ENCODE measurements around the gene CALCOCO1.
A peak's percentile ranks its signal among the peaks of the same experiment; 100 is the strongest.

Gene CALCOCO1

GRCh38 chr12:53751336-53752191 is 24.3 kb upstream of the CALCOCO1 start, which contains the start of gene CISTR:
CISTR (minus strand) TSS chr12:53751979.
- no peak for FAIRE-seq

GRCh38 chr12:53750812-53751335 is 23.6 kb upstream of the CALCOCO1 start:
- FAIRE-seq: no peak

- FAIRE-seq: no peak
These were observed 22.9 kb upstream of the CALCOCO1 start for GRCh38 chr12:53749986-53750811.

DNA sequence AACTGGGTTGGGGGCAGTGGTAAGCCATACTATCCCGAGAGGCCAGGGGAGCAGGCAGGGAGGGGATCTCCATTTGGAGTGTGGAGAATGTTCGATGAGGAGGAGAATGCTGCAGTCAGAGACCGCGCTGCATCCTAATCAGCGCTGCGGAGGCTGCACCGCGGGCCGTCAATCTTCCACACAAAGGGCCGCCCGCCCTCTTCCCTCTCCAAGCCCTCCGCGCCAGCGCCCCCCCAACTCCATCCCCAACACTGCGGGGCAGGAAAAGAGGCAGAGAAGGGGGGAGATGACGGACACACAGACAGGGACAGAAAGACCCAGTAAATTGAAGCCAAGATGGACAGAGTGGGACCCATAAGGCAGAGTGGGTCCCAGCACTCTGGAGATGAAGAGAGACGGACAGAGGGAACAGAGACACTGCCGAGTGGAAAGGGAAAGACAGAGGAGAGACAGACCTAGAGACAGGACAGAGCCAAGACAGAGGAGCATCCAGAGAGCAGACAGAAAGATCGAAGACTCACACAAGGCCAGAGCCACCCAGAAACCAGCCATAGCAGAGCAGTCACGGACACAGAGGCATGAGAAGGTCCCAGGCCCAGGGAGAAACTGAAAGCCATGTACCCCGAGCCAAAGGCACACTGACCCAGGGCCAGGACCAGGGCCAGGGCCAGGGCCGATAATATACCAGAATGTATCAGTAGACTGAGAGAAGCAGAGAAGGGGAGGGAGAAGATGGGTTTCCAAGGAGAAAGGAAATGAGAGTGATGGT is 21.0 kb upstream of the CALCOCO1 start:
- FAIRE-seq: no peak

- no peak for FAIRE-seq
These were observed 19.8 kb upstream of the CALCOCO1 start for GRCh38 chr12:53747095-53747494.

DNA sequence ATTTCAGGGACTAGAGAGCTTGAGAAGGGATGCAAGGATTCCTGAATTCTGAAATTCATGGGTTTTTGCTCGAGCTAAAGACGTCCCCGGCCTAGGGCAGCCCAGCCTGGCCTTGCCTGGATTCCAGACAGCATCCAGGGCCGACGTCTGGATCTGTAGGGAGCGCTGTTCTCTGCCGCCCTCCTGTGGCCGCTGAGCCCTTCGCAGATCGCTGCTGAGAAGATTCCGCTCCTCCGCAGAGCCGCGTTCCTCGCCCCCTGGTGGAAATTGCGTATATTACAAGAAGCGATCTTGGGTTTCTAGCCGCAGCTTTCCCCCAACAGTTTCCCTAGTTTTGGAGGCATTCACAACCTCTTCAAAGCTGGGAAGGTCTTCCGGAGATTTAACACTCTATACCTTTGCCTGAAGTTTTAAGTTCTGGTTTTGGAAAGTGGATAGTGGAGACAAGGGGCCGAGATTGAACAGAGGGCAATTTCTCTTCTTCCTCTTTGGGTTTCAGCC is 19.4 kb upstream of the CALCOCO1 start:
- peak; percentile 67 for FAIRE-seq

DNA sequence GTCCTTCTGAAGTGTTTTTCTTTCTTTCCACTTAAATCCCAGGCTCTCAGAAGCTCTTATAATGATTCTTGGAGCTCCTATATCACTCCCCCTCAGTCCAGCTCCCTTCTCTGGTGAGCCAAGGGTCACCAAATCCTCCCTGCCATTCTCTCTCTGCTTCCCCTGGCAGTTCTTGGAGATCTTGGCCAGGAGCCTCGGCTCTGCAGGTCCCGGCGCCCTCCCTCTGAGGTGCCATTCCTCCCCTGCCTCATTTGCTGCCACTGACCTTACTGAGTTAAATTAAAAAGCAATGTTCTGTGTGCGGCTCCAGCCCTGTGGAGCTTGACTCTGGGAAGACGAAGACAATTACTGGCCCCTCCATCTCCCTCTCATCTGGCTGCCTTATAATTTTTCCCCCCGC is 17.5 kb upstream of the CALCOCO1 start:
- no peak for FAIRE-seq

DNA sequence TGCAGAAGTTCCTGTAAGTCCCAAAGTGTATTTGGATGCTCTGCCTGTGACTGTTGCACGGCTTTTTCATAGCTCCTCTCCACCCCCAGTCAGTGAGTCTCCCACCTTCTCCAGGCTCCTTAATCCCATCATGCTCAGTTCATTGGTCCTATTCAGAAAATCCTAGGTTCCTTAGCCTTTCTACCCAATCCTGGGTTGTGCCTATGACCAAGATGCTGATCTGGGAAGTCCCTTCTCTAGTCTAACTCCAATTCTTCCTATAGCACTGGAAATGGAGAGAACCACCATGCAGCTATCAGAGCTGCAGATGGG is 16.8 kb upstream of the CALCOCO1 start:
- FAIRE-seq: no peak

DNA sequence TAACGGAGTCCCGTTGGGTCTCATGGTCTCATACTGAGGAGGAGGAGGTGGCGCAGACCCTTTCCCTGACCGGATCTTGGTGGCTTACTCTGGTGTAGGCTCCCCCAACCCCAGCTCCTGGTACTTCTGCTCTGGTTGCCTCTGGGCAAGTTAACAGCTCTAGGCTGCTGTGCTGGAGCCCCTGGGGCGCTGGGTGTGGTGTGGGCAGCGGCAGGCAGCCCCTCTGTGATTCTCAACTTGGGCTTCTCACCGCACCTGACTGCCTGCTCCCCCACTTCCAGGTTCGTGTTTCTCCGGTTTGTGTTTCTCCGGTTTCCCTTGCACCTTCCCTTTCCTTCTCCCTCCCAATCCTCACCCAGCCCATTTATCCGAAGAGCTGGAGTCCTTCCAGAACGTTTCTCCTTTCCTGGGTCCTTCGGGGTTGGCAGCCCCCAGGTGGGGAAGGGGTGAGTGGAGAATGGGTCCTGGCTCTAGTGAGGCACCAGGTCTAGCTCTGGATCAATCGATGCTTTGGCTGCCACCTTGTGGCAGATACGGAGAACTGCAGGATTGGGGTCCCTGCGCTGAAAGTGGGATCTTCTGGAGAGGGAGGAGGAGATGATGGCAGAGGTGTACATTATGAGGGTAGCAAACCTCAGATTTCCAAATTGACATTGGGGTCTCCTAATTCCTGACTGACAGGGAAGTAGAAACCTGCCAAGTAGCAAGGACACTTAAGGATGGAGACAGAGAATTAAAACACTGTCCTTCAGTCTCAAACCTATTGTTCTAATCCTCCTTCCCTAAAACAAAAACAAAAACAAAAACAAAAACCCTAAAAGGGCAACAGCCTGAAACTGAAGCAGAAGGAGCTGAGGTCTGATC is 16.2 kb upstream of the CALCOCO1 start:
- no peak for FAIRE-seq

DNA sequence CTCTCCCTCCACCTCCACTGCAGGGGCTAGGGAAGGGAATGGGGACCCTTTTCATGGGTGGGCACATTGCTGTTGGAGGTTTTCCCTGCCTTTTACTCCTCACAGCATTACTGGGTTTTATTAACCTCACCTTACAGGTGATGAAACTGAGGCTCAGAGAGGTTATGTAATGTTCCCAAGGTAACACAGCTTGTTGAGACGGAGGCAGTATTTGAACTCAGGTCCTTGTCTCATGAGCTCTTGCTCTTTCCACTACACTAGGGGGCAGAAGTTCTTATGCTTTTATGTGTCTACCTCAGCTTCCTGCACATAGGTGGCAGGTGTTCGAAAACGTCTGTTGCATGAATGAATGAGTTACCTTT is 12.9 kb upstream of the CALCOCO1 start:
- FAIRE-seq: no peak

DNA sequence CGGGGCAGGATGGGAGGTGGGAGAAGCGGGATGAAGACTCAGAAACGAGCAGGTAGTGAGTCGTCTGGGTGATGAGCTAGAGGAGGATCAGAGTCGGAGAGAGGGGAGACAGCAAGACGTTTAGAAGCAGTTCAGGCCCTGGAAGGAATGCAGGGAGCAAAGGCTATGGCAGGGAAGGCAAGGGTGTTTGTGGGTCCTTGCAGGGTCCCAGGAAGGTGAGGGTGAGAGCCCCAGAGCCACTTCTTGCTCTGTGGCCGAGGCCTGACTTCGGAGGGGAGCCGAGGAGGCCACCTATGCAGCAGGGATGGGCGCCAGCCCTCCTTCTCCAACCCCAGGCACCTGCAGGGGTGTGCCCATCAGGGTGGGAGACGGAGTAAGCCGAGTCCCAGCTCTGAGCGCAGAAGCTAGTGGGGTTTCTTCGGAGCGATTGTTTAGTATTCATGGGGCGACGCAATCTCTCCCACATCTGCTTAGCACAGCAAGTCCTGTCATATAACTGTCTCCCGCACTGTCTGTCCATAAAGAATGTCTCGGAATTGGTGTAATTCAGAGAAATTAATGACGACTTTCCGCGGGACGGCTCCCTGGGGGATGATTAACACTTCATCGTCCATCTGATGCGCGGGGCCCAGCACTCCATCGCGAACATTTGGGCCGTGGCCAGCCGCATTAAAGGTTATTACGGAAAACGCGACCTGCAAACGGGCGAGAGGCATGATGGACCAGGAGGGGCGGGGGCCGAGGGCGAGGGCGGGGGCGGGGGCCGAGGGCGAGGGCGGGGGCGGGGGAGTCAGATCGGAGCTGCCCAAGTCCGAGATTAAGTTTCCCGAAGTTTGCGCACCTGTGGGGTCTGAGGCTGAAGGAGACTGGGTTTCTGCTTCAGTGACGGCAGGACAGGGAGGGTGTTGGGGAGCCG is 12.2 kb upstream of the CALCOCO1 start:
- FAIRE-seq: no peak

- no peak for FAIRE-seq
These were observed 11.4 kb upstream of the CALCOCO1 start for GRCh38 chr12:53738406-53739213.

DNA sequence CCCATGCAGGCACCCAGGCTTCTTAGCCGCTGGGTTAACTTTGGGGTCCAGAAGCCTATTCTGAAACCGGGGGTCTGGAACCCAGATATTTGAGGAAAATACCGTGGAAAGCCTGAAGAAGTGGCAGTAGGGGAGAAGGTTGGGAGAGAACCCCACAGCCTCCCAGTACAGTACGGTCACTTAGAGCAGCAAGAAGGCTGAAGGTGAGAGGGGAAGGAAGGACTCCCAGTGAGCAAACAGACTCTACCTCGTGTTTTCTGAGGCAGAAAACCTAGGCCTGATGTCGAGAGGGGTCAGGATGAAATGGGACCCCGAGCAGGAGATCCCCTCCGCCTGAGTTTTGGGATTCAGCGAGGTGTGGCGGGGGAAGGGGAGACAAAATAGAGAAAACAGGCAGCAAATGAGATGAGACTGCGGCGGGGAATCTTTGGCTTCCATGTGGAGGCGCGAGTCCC is 10.7 kb upstream of the CALCOCO1 start:
- no peak for FAIRE-seq

GRCh38 chr12:53737093-53737808 is 10.0 kb upstream of the CALCOCO1 start:
- no peak for FAIRE-seq

DNA sequence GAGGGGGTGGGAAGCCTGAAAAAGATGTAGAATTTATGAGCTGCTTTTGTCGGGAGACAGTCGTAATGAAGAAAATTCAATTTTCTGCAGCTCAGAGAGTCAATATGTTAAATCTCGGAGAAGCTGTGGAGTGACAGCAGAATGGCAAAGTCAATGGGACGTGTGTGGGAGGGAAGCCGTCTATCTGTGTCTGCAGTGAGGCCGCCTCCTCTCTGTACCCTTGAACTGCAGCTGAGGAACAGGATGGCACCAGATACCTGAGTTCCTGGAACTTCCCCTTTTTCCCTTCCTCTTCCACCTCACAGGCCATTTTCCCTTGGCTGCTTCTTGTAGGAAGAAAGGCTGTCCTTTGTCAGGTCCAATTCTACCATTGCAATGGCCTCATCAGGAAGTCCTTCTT is 9.3 kb upstream of the CALCOCO1 start:
- FAIRE-seq: no peak

- no peak for FAIRE-seq
These were observed 8.3 kb upstream of the CALCOCO1 start for GRCh38 chr12:53735556-53735955.

DNA sequence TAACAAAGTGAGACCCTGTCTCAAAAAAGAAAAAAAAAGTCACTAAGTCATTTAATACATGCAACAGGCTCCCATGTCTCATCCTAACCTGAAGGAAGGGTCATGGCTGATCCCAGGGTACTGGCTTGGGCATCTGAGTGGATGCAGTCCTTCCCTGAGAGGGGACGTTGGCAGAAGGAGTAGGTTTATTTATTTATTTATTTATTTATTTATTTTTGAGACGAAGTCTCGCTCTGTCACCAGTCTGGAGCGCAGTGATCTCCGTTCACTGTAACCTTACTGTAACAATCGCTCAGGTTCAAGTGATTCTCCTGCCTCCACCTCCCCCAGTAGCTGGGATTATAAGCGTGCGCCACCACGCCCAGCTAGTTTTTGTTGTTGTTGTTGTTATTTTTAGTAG is 7.2 kb upstream of the CALCOCO1 start:
- FAIRE-seq: no peak

DNA sequence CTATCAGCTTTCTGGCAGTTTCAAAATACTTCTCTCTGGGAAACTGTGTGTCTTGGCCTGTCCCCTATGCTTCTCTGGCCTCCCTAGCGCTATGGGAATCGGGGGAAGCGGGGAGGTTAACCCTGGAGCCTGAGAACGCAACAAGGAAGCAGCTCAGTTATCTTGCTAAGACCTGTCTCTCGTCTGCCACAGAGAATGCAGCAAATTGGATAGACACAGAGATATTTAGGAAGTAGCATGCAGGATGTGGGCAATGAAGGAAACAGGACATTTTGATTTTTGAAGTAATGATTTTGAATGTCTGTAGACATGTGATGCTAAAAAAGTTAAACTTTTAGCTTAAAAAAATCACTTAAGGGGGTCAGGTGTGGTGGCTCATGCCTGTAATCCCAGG is 6.6 kb upstream of the CALCOCO1 start:
- no peak for FAIRE-seq
